Suprapubic skin (tissue), 4 donors: Measurements from ENCODE around the gene DECR2. TPM values are rescaled to one million over a fixed set of nuclear protein-coding genes. Genes with fewer than 3 reads are reported as not detected.

ENCODE experiments used
- DNase-seq, 2 donors: peaks; one replicate each; pipeline ENCODE4 v3.0.0-alpha.2; 2019; ENCODE audit warnings: low spot score in 2 of 2
- H3K27ac ChIP-seq: fragments of 200-600 bp; sonication (generic); one replicate; pipeline ENCODE4 v1.5.1; 2019
- H3K27me3 ChIP-seq: fragments of 200-600 bp; sonication (generic); one replicate; pipeline ENCODE4 v1.5.1; 2019
- H3K36me3 ChIP-seq: fragments of 200-600 bp; sonication (generic); one replicate; pipeline ENCODE4 v1.5.1; 2019
- H3K4me1 ChIP-seq: fragments of 200-600 bp; sonication (generic); one replicate; pipeline ENCODE4 v1.5.1; 2019
- H3K4me3 ChIP-seq: fragments of 200-600 bp; sonication (generic); one replicate; pipeline ENCODE4 v1.5.1; 2019; ENCODE audit warnings: mild to moderate bottlenecking
- H3K9me3 ChIP-seq: fragments of 200-600 bp; sonication (generic); one replicate; pipeline ENCODE4 v1.5.1; 2019
- EP300 ChIP-seq: sonication (generic); formaldehyde crosslinking; IDR thresholded peaks from one replicate; pipeline ENCODE4 v1.6.1; 2017; ENCODE audit warnings: antibody characterized with exemption
- POLR2A ChIP-seq, 2 donors: fragments of 450-650 bp; IDR thresholded peaks; one replicate each; pipeline ENCODE4 v1.6.1; 2017; ENCODE audit warnings: antibody characterized with exemption in 2 of 2, mild to moderate bottlenecking in 2 of 2, moderate library complexity in 2 of 2
- POLR2AphosphoS5 ChIP-seq, 3 donors: sonication (generic); formaldehyde crosslinking; IDR thresholded peaks; one replicate each; pipeline ENCODE4 v1.6.1; 2017; ENCODE audit warnings: antibody characterized with exemption in 3 of 3
- WGBS: methylation state at CpG from one replicate; pipeline ENCODE4 v1.1.5; 2018; 5-methylcytosine and 5-hydroxymethylcytosine counted together
- total RNA-seq, 4 donors: library from RNA; depleted of rRNA; stranded (reverse); fragments of >200 nt; gene quantifications; one replicate each; pipeline ENCODE4 v1.1.0, GENCODE V29; 2016
- TF ChIP-seq, protein P1 (sequence below), 2 donors: fragments of 200-600 bp in 1 of 2; fragments of 450-650 bp in 1 of 2; sonication (generic) in 1 of 2; IDR thresholded peaks; one replicate each; pipeline ENCODE4 v1.5.1; 2016 to 2019; ENCODE audit warnings: antibody characterized with exemption in 2 of 2, mild to moderate bottlenecking in 1 of 2, moderate library complexity in 1 of 2

DECR2 gene
- total RNA-seq, 4 donors from 2014 or later = 9.1 to 23.4 (median 12.3) TPM

DNA sequence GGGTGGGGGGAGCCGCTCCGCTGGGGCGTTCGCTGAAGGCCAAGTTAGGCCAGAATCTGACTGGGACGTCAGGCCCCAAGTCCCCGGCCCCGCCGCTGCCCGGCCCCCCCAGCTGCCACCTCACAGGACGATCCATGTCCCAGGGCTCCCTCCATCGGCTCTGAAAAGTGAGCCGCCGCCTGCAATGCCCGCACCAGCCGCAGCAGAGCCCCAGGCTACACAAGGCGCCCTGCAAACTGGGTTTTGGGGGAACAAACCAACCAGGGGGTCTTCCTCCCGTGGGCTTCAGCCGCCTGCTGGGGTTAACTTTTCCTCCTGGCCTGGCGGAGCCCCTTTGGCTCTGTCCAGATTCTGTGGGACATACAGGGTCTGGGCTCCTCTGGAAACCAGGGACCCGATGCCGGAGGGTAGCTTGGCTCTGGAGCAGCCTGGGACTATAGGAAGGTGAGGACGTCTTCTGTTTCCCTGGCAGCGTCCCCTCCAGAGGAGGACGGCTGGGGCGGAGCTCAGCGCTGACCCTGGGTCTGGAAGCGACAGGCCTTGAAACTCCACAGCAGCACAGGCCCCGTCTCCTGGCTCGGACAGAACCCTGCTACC is 3.9 kb upstream of the DECR2 start:
- TF ChIP-seq POLR2AphosphoS5 (IDR thresholded peaks at IDR 0.05) = no peak
- TF ChIP-seq, protein P1, sequence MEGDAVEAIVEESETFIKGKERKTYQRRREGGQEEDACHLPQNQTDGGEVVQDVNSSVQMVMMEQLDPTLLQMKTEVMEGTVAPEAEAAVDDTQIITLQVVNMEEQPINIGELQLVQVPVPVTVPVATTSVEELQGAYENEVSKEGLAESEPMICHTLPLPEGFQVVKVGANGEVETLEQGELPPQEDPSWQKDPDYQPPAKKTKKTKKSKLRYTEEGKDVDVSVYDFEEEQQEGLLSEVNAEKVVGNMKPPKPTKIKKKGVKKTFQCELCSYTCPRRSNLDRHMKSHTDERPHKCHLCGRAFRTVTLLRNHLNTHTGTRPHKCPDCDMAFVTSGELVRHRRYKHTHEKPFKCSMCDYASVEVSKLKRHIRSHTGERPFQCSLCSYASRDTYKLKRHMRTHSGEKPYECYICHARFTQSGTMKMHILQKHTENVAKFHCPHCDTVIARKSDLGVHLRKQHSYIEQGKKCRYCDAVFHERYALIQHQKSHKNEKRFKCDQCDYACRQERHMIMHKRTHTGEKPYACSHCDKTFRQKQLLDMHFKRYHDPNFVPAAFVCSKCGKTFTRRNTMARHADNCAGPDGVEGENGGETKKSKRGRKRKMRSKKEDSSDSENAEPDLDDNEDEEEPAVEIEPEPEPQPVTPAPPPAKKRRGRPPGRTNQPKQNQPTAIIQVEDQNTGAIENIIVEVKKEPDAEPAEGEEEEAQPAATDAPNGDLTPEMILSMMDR (IDR thresholded peaks at IDR 0.05) = peak in 1 of 2 donors; percentile 32
- peaks cover 31% of the 10 kb centered on the region for H3K4me1 ChIP-seq
- H3K9me3 ChIP-seq = no peaks in the 10 kb centered on the region
- peaks cover 3% of the 10 kb centered on the region for H3K36me3 ChIP-seq
- peak; percentile 90 to 92 for DNase-seq
- no peaks in the 10 kb centered on the region for H3K27me3 ChIP-seq
- WGBS = 84% methylated on average over 6 of the region's 29 CpGs
- peak overlapping the region; percentile 74 for H3K4me3 ChIP-seq
- H3K27ac ChIP-seq = peak overlapping the region; percentile 86

GRCh38 chr16:398561-399339 is 2.9 kb upstream of the DECR2 start:
- DNase-seq = no peak
- H3K27ac ChIP-seq = no peak overlapping the region
- 86% methylated on average over 20 of the region's 24 CpGs for WGBS
- no peaks in the 10 kb centered on the region for H3K9me3 ChIP-seq
- peaks cover 31% of the 10 kb centered on the region for H3K4me1 ChIP-seq
- H3K27me3 ChIP-seq = no peaks in the 10 kb centered on the region
- H3K4me3 ChIP-seq = no peak overlapping the region
- TF ChIP-seq EP300 (no peak), POLR2AphosphoS5 (IDR thresholded peaks at IDR 0.05) (no peak), POLR2A (IDR thresholded peaks at IDR 0.05) (no peak)
- TF ChIP-seq, protein P1 (IDR thresholded peaks at IDR 0.05) = no peak
- peaks cover 3% of the 10 kb centered on the region for H3K36me3 ChIP-seq

GRCh38 chr16:399340-400019 is 2.2 kb upstream of the DECR2 start:
- H3K27ac ChIP-seq = no peak overlapping the region

DNA sequence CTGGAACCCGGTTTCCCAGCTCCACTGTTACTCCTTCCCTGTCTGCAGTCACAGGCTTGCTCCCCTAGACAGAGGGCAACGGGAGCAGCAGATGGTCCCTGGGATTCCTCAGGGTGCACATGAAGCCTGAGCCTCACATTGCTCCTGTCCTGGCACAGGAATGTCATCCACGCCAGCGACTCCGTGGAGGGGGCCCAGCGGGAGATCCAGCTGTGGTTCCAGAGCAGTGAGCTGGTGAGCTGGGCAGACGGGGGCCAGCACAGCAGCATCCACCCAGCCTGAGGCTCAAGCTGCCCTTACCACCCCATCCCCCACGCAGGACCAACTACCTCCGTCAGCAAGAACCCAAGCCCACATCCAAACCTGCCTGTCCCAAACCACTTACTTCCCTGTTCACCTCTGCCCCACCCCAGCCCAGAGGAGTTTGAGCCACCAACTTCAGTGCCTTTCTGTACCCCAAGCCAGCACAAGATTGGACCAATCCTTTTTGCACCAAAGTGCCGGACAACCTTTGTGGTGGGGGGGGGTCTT is 1.6 kb upstream of the DECR2 start:
- peaks cover 31% of the 10 kb centered on the region for H3K4me1 ChIP-seq
- 69% methylated on average over 5 of the region's 10 CpGs for WGBS

More at GRCh38 chr16:399340-400019, 2.2 kb upstream of the DECR2 start:
- TF ChIP-seq POLR2A (IDR thresholded peaks at IDR 0.05) = no peak
- TF ChIP-seq POLR2AphosphoS5 (IDR thresholded peaks at IDR 0.05) = no peak
- TF ChIP-seq, protein P1 (IDR thresholded peaks at IDR 0.05) = no peak
- TF ChIP-seq EP300 = no peak
- 72% methylated on average over 11 of the region's 22 CpGs for WGBS
- Histone ChIP-seq H3K4me3 (no peak overlapping the region), H3K9me3 (no peaks in the 10 kb centered on the region), H3K27me3 (no peaks in the 10 kb centered on the region), H3K36me3 (peaks cover 3% of the 10 kb centered on the region), H3K4me1 (peaks cover 31% of the 10 kb centered on the region)
- no peak for DNase-seq

More for the DNA sequence above, 1.6 kb upstream of the DECR2 start:
- Histone ChIP-seq H3K27me3 (no peaks in the 10 kb centered on the region), H3K27ac (peak overlapping the region; percentile 86), H3K36me3 (peaks cover 3% of the 10 kb centered on the region), H3K9me3 (no peaks in the 10 kb centered on the region), H3K4me3 (no peak overlapping the region)
- TF ChIP-seq POLR2AphosphoS5 (IDR thresholded peaks at IDR 0.05) = no peak
- no peak for TF ChIP-seq EP300
- TF ChIP-seq, protein P1 (IDR thresholded peaks at IDR 0.05) = no peak
- TF ChIP-seq POLR2A (IDR thresholded peaks at IDR 0.05) = no peak
- no peak for DNase-seq
